HepG2 (cell line): ENCODE results near the gene SLC35B2. TPM values are rescaled to one million over a fixed set of nuclear protein-coding genes. Genes with fewer than 3 reads are reported as not detected.
A peak's percentile ranks its signal among the peaks of the same experiment; 100 is the strongest.

Source experiments
- CREM ChIP-seq, 2 experiments: sonication (generic) in 1 of 2; formaldehyde crosslinking in 1 of 2; IDR thresholded peaks; 2 replicates each; pipeline versions ENCODE4 v1.4.0 to v1.6.1; 2016 to 2020; ENCODE audit warnings: antibody characterized with exemption in 1 of 2, mild to moderate bottlenecking in 1 of 2, missing genetic modification reagents in 1 of 2
- ERF ChIP-seq: IDR thresholded peaks from 2 replicates; pipeline ENCODE4 v1.6.1; 2018; ENCODE audit warnings: missing biosample characterization, missing genetic modification reagents
- KLF6 ChIP-seq: IDR thresholded peaks from 2 replicates; pipeline ENCODE4 v1.8.0; 2016; ENCODE audit warnings: missing biosample characterization, missing genetic modification reagents
- PRMT3 ChIP-seq: sonication (generic); formaldehyde crosslinking; IDR thresholded peaks from 2 replicates; pipeline ENCODE4 v1.8.1; 2022; ENCODE audit warnings: low read depth, mild to moderate bottlenecking, moderate library complexity, missing genetic modification reagents, borderline replicate concordance
- RCOR2 ChIP-seq: IDR thresholded peaks from 2 replicates; pipeline ENCODE4 v1.6.1; 2016; ENCODE audit warnings: missing biosample characterization, missing genetic modification reagents
- SMAD1 ChIP-seq: sonication (generic); formaldehyde crosslinking; IDR thresholded peaks from 2 replicates; pipeline ENCODE4 v1.4.0; 2020; ENCODE audit warnings: missing genetic modification reagents, low read depth, mild to moderate bottlenecking, borderline replicate concordance
- SMAD9 ChIP-seq: sonication (generic); formaldehyde crosslinking; IDR thresholded peaks from 2 replicates; pipeline ENCODE4 v1.5.1; 2020; ENCODE audit warnings: mild to moderate bottlenecking, missing genetic modification reagents
- SRY ChIP-seq: sonication (generic); formaldehyde crosslinking; IDR thresholded peaks from 2 replicates; pipeline ENCODE4 v1.8.0; 2022; ENCODE audit warnings: mild to moderate bottlenecking, missing genetic modification reagents
- TARDBP ChIP-seq: sonication (generic); formaldehyde crosslinking; IDR thresholded peaks from 2 replicates; pipeline ENCODE4 v1.8.0; 2022; ENCODE audit warnings: mild to moderate bottlenecking, missing genetic modification reagents
- ZBTB20 ChIP-seq: sonication (generic); formaldehyde crosslinking; IDR thresholded peaks from 2 replicates; pipeline ENCODE4 v1.8.1; 2023; ENCODE audit warnings: missing genetic modification reagents, low read depth, mild to moderate bottlenecking, borderline replicate concordance
- ZNF333 ChIP-seq: sonication (generic); formaldehyde crosslinking; IDR thresholded peaks from 2 replicates; pipeline ENCODE4 v1.4.0; 2020; ENCODE audit warnings: mild to moderate bottlenecking, missing genetic modification reagents, borderline replicate concordance
- ZNF577 ChIP-seq: sonication (generic); formaldehyde crosslinking; IDR thresholded peaks from 2 replicates; pipeline ENCODE4 v1.4.0; 2020; ENCODE audit warnings: mild to moderate bottlenecking, low read depth, missing genetic modification reagents, borderline replicate concordance
- polyA plus RNA-seq, 8 experiments: library from polyadenylated mRNA; depleted of rRNA in 3 of 8; stranded (reverse) in 7 of 8; unstranded in 1 of 8; fragments of >200 nt; fragmentation: Illumina TruSeq in 4 of 8; extraction: Trizol in 4 of 8; gene quantifications; 2 replicates each; pipeline versions ENCODE4 v1.2.1 to v1.2.3, GENCODE V29; 2011 to 2016; ENCODE audit warnings: low read depth in 4 of 8, missing spikeins in 1 of 8, mixed read lengths in 1 of 8; ENCODE audit not compliant: insufficient read depth in 1 of 8
- total RNA-seq, 5 experiments: library from RNA; depleted of rRNA; stranded (reverse); fragments of >200 nt; fragmentation: Illumina TruSeq; extraction: Trizol; gene quantifications; 2 replicates each; pipeline ENCODE4 v1.2.3, GENCODE V29; 2016; ENCODE audit warnings: low read depth in 1 of 5
- TF ChIP-seq, protein P1 (sequence below): sonication (generic); formaldehyde crosslinking; IDR thresholded peaks from 2 replicates; pipeline ENCODE4 v1.8.0; 2022; ENCODE audit warnings: mild to moderate bottlenecking, missing genetic modification reagents, moderate library complexity
- TF ChIP-seq, protein P2 (sequence below): sonication (generic); formaldehyde crosslinking; IDR thresholded peaks from 2 replicates; pipeline ENCODE4 v1.5.0; 2020; ENCODE audit warnings: mild to moderate bottlenecking, missing genetic modification reagents
- TF ChIP-seq, protein P3 (sequence below): sonication (generic); formaldehyde crosslinking; IDR thresholded peaks from 2 replicates; pipeline ENCODE4 v1.4.0; 2020; ENCODE audit warnings: low read depth, mild to moderate bottlenecking, missing genetic modification reagents
- TF ChIP-seq, protein P4 (sequence below): IDR thresholded peaks from 2 replicates; pipeline ENCODE4 v1.6.1; 2016; ENCODE audit warnings: low read depth, borderline replicate concordance
- TF ChIP-seq, protein P5 (sequence below): IDR thresholded peaks from 2 replicates; pipeline ENCODE4 v1.6.1; 2012; ENCODE audit warnings: low read length, improper control_type of control experiment
- TF ChIP-seq, protein P6 (sequence below): IDR thresholded peaks from 2 replicates; pipeline ENCODE4 v1.6.1; 2016; ENCODE audit warnings: missing biosample characterization, missing genetic modification reagents, low read depth

SLC35B2 gene
- total and polyA plus RNA-seq, 2 of the 13 experiments (the other 11 are each of a cell fraction or from before 2014, with no cell fraction given): 61.1 to 148 TPM

DNA sequence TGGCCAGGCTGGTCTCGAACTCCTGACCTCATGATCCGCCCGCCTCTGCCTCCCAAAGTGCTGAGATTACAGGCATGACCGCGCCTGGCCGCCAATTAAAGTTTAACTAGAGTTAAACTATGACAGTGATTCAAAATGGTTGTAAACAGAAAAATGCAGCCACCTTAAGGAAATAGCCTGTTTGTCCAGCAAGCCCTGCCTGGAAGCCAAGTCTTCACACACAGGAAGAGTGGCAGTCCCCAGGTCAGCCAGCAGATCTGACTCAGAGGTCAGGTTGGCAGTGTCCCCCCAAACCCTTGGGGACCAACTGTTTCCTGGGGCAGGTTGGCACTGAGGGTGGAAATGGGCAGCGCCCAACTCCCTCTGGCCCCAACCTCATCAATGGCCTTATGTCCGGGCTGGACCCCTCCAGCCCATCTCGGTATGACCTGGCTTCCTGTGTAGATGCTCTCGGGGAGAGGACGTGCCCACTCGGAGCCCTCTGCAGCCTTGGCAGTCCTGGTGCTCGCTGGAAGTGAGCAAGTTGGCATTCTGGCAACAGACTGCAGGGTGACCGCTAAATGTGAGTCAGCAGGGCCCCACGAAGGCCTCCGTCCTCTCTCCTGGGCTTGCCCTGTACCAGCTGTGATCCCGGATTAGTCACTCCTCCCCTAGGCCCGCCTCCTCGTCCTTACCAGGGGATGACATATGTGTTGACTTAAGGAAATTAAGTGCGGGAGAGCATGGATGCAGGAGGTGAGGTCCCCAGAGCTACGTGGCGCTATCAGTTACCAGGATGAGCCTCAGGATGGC lies 20.1 kb downstream of the SLC35B2 start (continued):
- TF ChIP-seq ZBTB20 (no peak), CREM (IDR thresholded peaks at IDR 0.05) (0 out of 2 replicates have a peak, but pooled peaks have one; percentile 37), CREM (CRISPR knock-in tag; IDR thresholded peaks at IDR 0.05) (no peak), TARDBP (CRISPR knock-in tag) (no peak), SMAD9 (CRISPR knock-in tag) (no peak), ZNF333 (no peak), SRY (CRISPR knock-in tag) (no peak), KLF6 (CRISPR knock-in tag) (no peak; the same call in 1 of the 2 replicates), ERF (CRISPR knock-in tag) (0 out of 2 replicates have a peak, but pooled peaks have one; percentile 23), RCOR2 (CRISPR knock-in tag) (peak; percentile 62; the same call in 1 of the 2 replicates), ZNF577 (CRISPR knock-in tag) (no peak), SMAD1 (CRISPR knock-in tag) (0 out of 2 replicates have a peak, but pooled peaks have one; percentile 16), PRMT3 (CRISPR knock-in tag) (no peak)
- TF ChIP-seq, protein P1, sequence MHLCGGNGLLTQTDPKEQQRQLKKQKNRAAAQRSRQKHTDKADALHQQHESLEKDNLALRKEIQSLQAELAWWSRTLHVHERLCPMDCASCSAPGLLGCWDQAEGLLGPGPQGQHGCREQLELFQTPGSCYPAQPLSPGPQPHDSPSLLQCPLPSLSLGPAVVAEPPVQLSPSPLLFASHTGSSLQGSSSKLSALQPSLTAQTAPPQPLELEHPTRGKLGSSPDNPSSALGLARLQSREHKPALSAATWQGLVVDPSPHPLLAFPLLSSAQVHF (CRISPR knock-in tag): no peak
- TF ChIP-seq, protein P2, sequence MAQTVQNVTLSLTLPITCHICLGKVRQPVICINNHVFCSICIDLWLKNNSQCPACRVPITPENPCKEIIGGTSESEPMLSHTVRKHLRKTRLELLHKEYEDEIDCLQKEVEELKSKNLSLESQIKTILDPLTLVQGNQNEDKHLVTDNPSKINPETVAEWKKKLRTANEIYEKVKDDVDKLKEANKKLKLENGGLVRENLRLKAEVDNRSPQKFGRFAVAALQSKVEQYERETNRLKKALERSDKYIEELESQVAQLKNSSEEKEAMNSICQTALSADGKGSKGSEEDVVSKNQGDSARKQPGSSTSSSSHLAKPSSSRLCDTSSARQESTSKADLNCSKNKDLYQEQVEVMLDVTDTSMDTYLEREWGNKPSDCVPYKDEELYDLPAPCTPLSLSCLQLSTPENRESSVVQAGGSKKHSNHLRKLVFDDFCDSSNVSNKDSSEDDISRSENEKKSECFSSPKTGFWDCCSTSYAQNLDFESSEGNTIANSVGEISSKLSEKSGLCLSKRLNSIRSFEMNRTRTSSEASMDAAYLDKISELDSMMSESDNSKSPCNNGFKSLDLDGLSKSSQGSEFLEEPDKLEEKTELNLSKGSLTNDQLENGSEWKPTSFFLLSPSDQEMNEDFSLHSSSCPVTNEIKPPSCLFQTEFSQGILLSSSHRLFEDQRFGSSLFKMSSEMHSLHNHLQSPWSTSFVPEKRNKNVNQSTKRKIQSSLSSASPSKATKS (CRISPR knock-in tag): no peak
- TF ChIP-seq, protein P3, sequence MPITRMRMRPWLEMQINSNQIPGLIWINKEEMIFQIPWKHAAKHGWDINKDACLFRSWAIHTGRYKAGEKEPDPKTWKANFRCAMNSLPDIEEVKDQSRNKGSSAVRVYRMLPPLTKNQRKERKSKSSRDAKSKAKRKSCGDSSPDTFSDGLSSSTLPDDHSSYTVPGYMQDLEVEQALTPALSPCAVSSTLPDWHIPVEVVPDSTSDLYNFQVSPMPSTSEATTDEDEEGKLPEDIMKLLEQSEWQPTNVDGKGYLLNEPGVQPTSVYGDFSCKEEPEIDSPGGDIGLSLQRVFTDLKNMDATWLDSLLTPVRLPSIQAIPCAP (CRISPR knock-in tag): no peak
- TF ChIP-seq, protein P4, sequence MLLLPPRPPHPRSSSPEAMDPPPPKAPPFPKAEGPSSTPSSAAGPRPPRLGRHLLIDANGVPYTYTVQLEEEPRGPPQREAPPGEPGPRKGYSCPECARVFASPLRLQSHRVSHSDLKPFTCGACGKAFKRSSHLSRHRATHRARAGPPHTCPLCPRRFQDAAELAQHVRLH (CRISPR knock-in tag): no peak
- TF ChIP-seq, protein P5, sequence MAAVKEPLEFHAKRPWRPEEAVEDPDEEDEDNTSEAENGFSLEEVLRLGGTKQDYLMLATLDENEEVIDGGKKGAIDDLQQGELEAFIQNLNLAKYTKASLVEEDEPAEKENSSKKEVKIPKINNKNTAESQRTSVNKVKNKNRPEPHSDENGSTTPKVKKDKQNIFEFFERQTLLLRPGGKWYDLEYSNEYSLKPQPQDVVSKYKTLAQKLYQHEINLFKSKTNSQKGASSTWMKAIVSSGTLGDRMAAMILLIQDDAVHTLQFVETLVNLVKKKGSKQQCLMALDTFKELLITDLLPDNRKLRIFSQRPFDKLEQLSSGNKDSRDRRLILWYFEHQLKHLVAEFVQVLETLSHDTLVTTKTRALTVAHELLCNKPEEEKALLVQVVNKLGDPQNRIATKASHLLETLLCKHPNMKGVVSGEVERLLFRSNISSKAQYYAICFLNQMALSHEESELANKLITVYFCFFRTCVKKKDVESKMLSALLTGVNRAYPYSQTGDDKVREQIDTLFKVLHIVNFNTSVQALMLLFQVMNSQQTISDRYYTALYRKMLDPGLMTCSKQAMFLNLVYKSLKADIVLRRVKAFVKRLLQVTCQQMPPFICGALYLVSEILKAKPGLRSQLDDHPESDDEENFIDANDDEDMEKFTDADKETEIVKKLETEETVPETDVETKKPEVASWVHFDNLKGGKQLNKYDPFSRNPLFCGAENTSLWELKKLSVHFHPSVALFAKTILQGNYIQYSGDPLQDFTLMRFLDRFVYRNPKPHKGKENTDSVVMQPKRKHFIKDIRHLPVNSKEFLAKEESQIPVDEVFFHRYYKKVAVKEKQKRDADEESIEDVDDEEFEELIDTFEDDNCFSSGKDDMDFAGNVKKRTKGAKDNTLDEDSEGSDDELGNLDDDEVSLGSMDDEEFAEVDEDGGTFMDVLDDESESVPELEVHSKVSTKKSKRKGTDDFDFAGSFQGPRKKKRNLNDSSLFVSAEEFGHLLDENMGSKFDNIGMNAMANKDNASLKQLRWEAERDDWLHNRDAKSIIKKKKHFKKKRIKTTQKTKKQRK: no peak
- TF ChIP-seq, protein P6, sequence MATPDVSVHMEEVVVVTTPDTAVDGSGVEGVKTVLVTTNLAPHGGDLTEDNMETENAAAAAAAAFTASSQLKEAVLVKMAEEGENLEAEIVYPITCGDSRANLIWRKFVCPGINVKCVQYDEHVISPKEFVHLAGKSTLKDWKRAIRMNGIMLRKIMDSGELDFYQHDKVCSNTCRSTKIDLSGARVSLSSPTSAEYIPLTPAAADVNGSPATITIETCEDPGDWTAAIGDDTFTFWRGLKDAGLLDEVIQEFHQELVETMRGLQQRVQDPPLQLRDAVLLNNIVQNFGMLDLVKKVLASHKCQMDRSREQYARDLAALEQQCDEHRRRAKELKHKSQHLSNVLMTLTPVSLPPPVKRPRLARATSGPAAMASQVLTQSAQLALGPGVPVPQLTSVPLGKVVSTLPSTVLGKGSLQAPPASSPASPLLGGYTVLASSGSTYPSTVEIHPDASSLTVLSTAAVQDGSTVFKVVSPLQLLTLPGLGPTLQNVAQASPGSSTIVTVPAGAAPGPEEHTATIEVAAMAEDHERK (CRISPR knock-in tag): no peak
